HEK293 (cell line): ENCODE results near the gene NCR3LG1.

Experiments used
- ZFHX2 ChIP-seq: fragments of 450-650 bp; formaldehyde crosslinking; conservative IDR thresholded peaks from 2 replicates; pipeline ENCODE4 v1.5.1; 2016; ENCODE audit warnings: missing biosample characterization, missing genetic modification characterization
- ZNF623 ChIP-seq: fragments of 450-650 bp; formaldehyde crosslinking; IDR thresholded peaks from 2 replicates; pipeline ENCODE4 v1.5.1; 2016; ENCODE audit warnings: missing biosample characterization, missing genetic modification characterization

- TF ChIP-seq ZFHX2 (tag by site-specific recombination), result no peak
- no peak for TF ChIP-seq ZNF623 (tag by site-specific recombination)
Measured at GRCh38 chr11:17412488-17413180, 61.0 kb downstream of the NCR3LG1 start.
